Spleen (tissue), 11 donors: ENCODE data around the gene DDX24. TPM values are rescaled to one million over a fixed set of nuclear protein-coding genes. Genes with fewer than 3 reads are reported as not detected.

Source experiments
- DNase-seq: peaks from one replicate; pipeline ENCODE4 v3.0.0-alpha.2; 2020
- H3K27ac ChIP-seq, 8 donors: fragments of 200-600 bp; sonication (generic) in 7 of 8; 1 replicate in 4 of 8; 2 replicates in 4 of 8; pipeline versions ENCODE4 v1.5.0 to v1.8.0; 2016 to 2021; ENCODE audit warnings: inconsistent platforms in 4 of 8, mild to moderate bottlenecking in 4 of 8, moderate library complexity in 1 of 8
- H3K27me3 ChIP-seq, 7 donors: fragments of 200-600 bp; sonication (generic) in 6 of 7; replicated peaks in 1 of 7; 1 replicate in 4 of 7; 2 replicates in 3 of 7; pipeline versions ENCODE4 v1.5.0 to v1.8.0; 2016 to 2021; ENCODE audit warnings: inconsistent platforms in 3 of 7, mild to moderate bottlenecking in 1 of 7
- H3K36me3 ChIP-seq, 6 donors: fragments of 200-600 bp; sonication (generic) in 5 of 6; 1 replicate in 4 of 6; 2 replicates in 2 of 6; pipeline versions ENCODE4 v1.5.0 to v1.8.0; 2016 to 2021; ENCODE audit warnings: inconsistent platforms in 2 of 6
- H3K4me1 ChIP-seq, 6 donors: fragments of 200-600 bp; sonication (generic) in 5 of 6; 1 replicate in 3 of 6; 2 replicates in 3 of 6; pipeline versions ENCODE4 v1.5.0 to v1.8.0; 2016 to 2021; ENCODE audit warnings: inconsistent platforms in 3 of 6
- H3K4me3 ChIP-seq, 8 donors: fragments of 200-600 bp; sonication (generic) in 7 of 8; 1 replicate in 4 of 8; 2 replicates in 4 of 8; pipeline versions ENCODE4 v1.5.0 to v1.8.0; 2016 to 2021; ENCODE audit warnings: inconsistent platforms in 4 of 8, mild to moderate bottlenecking in 4 of 8, moderate library complexity in 2 of 8
- H3K9me3 ChIP-seq, 8 donors: fragments of 200-600 bp; sonication (generic) in 7 of 8; 1 replicate in 4 of 8; 2 replicates in 4 of 8; pipeline versions ENCODE4 v1.5.0 to v1.8.0; 2016 to 2021; ENCODE audit warnings: inconsistent platforms in 4 of 8
- CTCF ChIP-seq, 11 experiments: fragments of 200-600 bp in 7 of 11; fragments of 450-650 bp in 4 of 11; sonication (generic) in 4 of 11; IDR thresholded peaks in 8 of 11; conservative IDR thresholded peaks in 3 of 11; 1 replicate in 7 of 11; 2 replicates in 4 of 11; pipeline versions ENCODE4 v1.4.0 to v1.8.0; 2016 to 2021; ENCODE audit warnings: antibody characterized with exemption in 11 of 11, inconsistent platforms in 4 of 11, mild to moderate bottlenecking in 1 of 11
- POLR2A ChIP-seq, 3 donors: fragments of 450-650 bp; IDR thresholded peaks; one replicate each; pipeline ENCODE4 v1.5.1; 2017; ENCODE audit warnings: antibody characterized with exemption in 3 of 3, mild to moderate bottlenecking in 1 of 3
- POLR2AphosphoS5 ChIP-seq, 3 donors: sonication (generic); formaldehyde crosslinking; IDR thresholded peaks; one replicate each; pipeline ENCODE4 v1.5.1; 2017; ENCODE audit warnings: antibody characterized with exemption in 3 of 3
- WGBS, 5 donors: extraction: QIAGEN DNeasy Blood & Tissue Kit in 3 of 5; methylation state at CpG; one replicate each; pipeline versions ENCODE4 v1.1.5 to v1.1.7; 2013 to 2018; 5-methylcytosine and 5-hydroxymethylcytosine counted together
- intact Hi-C: fragments of 100-400 bp; cut with DNase I; formaldehyde crosslinking; loops from one replicate; pipeline ENCODE4 v1.15.0; 2023; ENCODE audit warnings: low total_unique reads
- polyA plus RNA-seq, 3 donors: library from polyadenylated mRNA; stranded (reverse); fragments of 200-250 nt; gene quantifications; one replicate each; pipeline ENCODE4 v1.2.1, GENCODE V29; 2013
- total RNA-seq, 7 donors: library from RNA; depleted of rRNA in 3 of 7; stranded (reverse); fragments of >200 nt in 3 of 7; fragmentation: NEBNext Ultra II Directional in 4 of 7; extraction: Animal tissue kit (Norgen Biotek cat#: 25700) in 4 of 7; gene quantifications; one replicate each; pipeline versions ENCODE4 v1.1.0 to v1.2.1, GENCODE V29; 2016 to 2021
- donor health status: healthy with polysubstance abuse.
- donor health status: DM: no; HTN: no; CAD: no; lungs with moderate emphysema.
- donor health status: DM: no; HTN: no; CAD: no.
- donor health status: Bipolar disorder and iron deficiency.
- donor health status: healthy.
- donor health status: DM: no; HTN: no; CAD: no.
- donor health status: DM: yes; HTN: yes; CAD: no.

Gene DDX24
- total and polyA plus RNA-seq, 10 donors: 70.8 to 251 (median 171) TPM

- Histone ChIP-seq H3K9me3 (peaks cover 0 to 38% (median 23%) of the 10 kb centered on the region in 8 donors), H3K36me3 (peaks cover 0 to 15% (median 0%) of the 10 kb centered on the region in 6 donors), H3K27me3 (peaks cover 0 to 16% (median 0%) of the 10 kb centered on the region in 7 donors), H3K4me3 (no peak overlapping the region), H3K27ac (no peak overlapping the region), H3K4me1 (peaks cover 0 to 35% (median 21%) of the 10 kb centered on the region in 6 donors)
- WGBS, 5 donors: 72 to 83% (median 75%) methylated on average over 9 of the region's 9 CpGs
- no peak for TF ChIP-seq CTCF (IDR thresholded peaks at IDR 0.05 in 8 of 11, conservative IDR thresholded peaks at IDR 0.05 in 3 of 11)
- no peak for TF ChIP-seq POLR2A (IDR thresholded peaks at IDR 0.05)
- no peak for TF ChIP-seq POLR2AphosphoS5 (IDR thresholded peaks at IDR 0.05)
- DNase-seq: no peak
- intact Hi-C loops: no loop called here
Observed at GRCh38 chr14:94117856-94118255, 36.9 kb upstream of the DDX24 start.

- no peak for DNase-seq
- intact Hi-C loops: no loop called here
- Histone ChIP-seq H3K36me3 (peaks cover 0 to 15% (median 0%) of the 10 kb centered on the region in 6 donors), H3K9me3 (peaks cover 0 to 29% (median 23%) of the 10 kb centered on the region in 8 donors), H3K27me3 (peaks cover 0 to 16% (median 0%) of the 10 kb centered on the region in 7 donors), H3K4me3 (no peak overlapping the region), H3K4me1 (peaks cover 0 to 44% (median 21%) of the 10 kb centered on the region in 6 donors), H3K27ac (peak overlapping the region in 3 of 8 donors; percentile 61 to 92 (median 92))
- no peak for TF ChIP-seq POLR2A (IDR thresholded peaks at IDR 0.05)
- TF ChIP-seq POLR2AphosphoS5 (IDR thresholded peaks at IDR 0.05): peak in 2 of 3 donors; percentile 61 to 70
- 76 to 90% (median 87%) methylated on average over 9 to 10 of the region's 10 CpGs for WGBS, 5 donors
Observed at GRCh38 chr14:94116701-94117100, 35.7 kb upstream of the DDX24 start.

GRCh38 chr14:94115631-94116030 lies 34.6 kb upstream of the DDX24 start:
- H3K27ac ChIP-seq: peak overlapping the region; percentile 57 to 96 (median 89)
- H3K27me3 ChIP-seq: peaks cover 0 to 16% (median 0%) of the 10 kb centered on the region in 7 donors
- no peak for DNase-seq
- H3K36me3 ChIP-seq: peaks cover 0 to 15% (median 0%) of the 10 kb centered on the region in 6 donors
- H3K4me1 ChIP-seq: peaks cover 0 to 44% (median 21%) of the 10 kb centered on the region in 6 donors
- TF ChIP-seq CTCF (IDR thresholded peaks at IDR 0.05 in 8 of 11, conservative IDR thresholded peaks at IDR 0.05 in 3 of 11): no peak
- peak in 1 of 3 donors; percentile 36 for TF ChIP-seq POLR2AphosphoS5 (IDR thresholded peaks at IDR 0.05)
- intact Hi-C loops: no loop called here
- 83 to 92% (median 90%) methylated on average over 15 of the region's 15 CpGs for WGBS, 5 donors
- no peak overlapping the region for H3K4me3 ChIP-seq
- H3K9me3 ChIP-seq: peaks cover 0 to 18% (median 17%) of the 10 kb centered on the region in 8 donors

- DNase-seq: no peak
- intact Hi-C loops: no loop called here
- H3K27me3 ChIP-seq: peaks cover 0 to 16% (median 0%) of the 10 kb centered on the region in 7 donors
- peaks cover 0 to 44% (median 22%) of the 10 kb centered on the region in 6 donors for H3K4me1 ChIP-seq
- WGBS, 5 donors: 17 to 43% (median 22%) methylated on average over 4 of the region's 4 CpGs
- H3K36me3 ChIP-seq: peaks cover 0 to 15% (median 0%) of the 10 kb centered on the region in 6 donors
- H3K27ac ChIP-seq: peak overlapping the region; percentile 57 to 96 (median 89)
- peak overlapping the region in 2 of 8 donors; percentile 58 to 69 for H3K4me3 ChIP-seq
- peaks cover 0 to 13% (median 12%) of the 10 kb centered on the region in 8 donors for H3K9me3 ChIP-seq
- peak in 2 of 3 donors; percentile 72 to 85 for TF ChIP-seq POLR2AphosphoS5 (IDR thresholded peaks at IDR 0.05)
- no peak for TF ChIP-seq POLR2A (IDR thresholded peaks at IDR 0.05)
Observed at GRCh38 chr14:94115058-94115591, 34.1 kb upstream of the DDX24 start.

- Histone ChIP-seq H3K4me3 (peak overlapping the region in 2 of 8 donors; percentile 58 to 69), H3K4me1 (peaks cover 0 to 48% (median 27%) of the 10 kb centered on the region in 6 donors), H3K36me3 (peaks cover 0 to 15% (median 0%) of the 10 kb centered on the region in 6 donors), H3K27me3 (peaks cover 0 to 16% (median 0%) of the 10 kb centered on the region in 7 donors), H3K27ac (peak overlapping the region; percentile 55 to 96 (median 89)), H3K9me3 (peaks cover 0 to 8% (median 7%) of the 10 kb centered on the region in 8 donors)
- TF ChIP-seq POLR2A (IDR thresholded peaks at IDR 0.05): no peak
- TF ChIP-seq CTCF (IDR thresholded peaks at IDR 0.05 in 8 of 11, conservative IDR thresholded peaks at IDR 0.05 in 3 of 11): no peak
- no peak for DNase-seq
- intact Hi-C loops: no loop called here
- 49 to 75% (median 70%) methylated on average over 5 of the region's 5 CpGs for WGBS, 5 donors
Observed at GRCh38 chr14:94114589-94115057, 33.6 kb upstream of the DDX24 start.
